ENCODE measurements around the gene HOXA9.

HOXA9 gene

DNA sequence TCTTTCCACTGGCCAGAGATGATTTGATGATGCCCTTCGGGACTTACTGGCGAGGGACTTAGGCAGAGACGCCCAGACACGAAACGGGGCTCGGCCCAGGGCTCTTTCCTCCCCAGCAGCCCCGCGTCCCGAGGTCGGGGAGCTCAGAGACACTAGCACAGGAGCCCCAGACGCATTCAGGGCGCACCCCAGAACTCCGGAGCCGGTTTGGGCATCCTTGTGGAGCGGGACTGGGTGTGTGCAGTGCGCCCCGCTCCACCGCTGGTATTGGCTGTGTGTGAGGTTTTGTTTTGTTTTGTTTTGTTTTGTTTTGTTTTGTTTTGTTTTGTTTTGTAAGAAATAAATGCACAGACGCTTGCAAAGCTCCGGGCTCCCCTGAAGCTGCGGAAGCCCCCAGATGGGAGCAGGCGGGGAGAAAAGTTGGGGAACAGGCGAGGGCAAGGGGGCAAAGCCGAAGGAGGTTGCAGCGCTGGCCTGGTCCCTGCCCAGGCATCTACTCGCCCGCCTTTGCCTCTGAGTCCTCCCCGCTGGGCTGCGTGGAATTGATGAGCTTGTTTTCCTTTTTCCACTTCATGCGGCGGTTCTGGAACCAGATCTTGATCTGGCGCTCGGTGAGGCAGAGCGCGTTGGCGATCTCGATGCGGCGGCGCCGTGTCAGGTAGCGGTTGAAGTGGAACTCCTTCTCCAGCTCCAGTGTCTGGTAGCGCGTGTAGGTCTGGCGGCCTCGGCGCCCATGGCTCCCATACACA is 20.0 kb downstream of the HOXA9 start:
- FAIRE-seq (no peak), DNase-seq (ENCODE audit: insufficient read length, low spot score) (no peak)

GRCh38 chr7:27144781-27145164 is 20.6 kb downstream of the HOXA9 start:
- FAIRE-seq (no peak), DNase-seq (ENCODE audit: insufficient read length, low spot score) (no peak)

DNA sequence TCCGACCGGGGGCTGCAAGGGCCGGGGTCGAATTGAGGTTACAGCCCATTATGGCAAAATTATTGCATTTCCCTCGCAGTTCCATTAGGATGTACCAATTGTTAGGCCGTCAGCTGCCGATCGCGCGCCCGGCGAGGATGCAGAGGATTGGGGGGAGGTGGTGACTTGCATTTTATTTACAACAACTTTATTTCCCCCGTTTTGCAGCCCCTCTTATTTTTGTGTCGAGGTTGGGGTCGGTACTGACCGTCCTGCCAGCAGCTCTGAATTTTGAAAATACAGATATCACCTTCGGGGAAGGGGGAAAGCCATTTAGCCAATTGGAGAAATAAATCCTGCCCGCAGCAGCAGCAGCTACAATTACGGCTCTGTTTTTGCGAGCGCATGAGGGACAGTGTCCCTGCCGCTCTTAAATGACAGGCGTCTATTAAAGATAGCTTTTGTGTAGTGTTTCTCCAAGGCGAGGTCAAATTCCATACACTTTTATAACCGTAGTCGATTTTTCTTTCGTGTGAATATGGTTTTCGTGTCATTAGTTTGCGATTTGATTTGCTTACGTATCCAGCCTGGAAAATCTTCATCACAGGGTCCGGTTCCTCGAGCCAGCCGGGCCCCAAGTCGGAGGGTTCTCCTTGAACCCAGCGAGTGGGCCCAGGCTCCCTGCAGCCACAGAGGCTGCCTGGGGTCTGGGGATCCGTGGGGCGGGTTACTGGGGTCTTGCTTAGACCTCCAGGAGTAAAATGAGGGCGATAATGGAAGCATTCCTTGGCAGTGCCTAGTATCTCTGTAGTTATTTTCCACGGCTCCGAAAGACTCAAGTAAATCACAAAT is 21.2 kb downstream of the HOXA9 start:
- FAIRE-seq (no peak), DNase-seq (ENCODE audit: insufficient read length, low spot score) (no peak)

GRCh38 chr7:27143023-27143949 is 22.1 kb downstream of the HOXA9 start, which contains the start of gene HOXA5:
HOXA5 (minus strand) TSS chr7:27143681; CDS start chr7:27143607, 74 bp downstream.
- DNase-seq (ENCODE audit: insufficient read length, low spot score) (peak; percentile 59), FAIRE-seq (peak; percentile 69)

- FAIRE-seq: no peak
- DNase-seq (ENCODE audit: insufficient read length, low spot score): no peak
These were observed 22.7 kb downstream of the HOXA9 start for GRCh38 chr7:27142580-27143022.

- DNase-seq (ENCODE audit: insufficient read length, low spot score) (no peak), FAIRE-seq (no peak)
These were observed 23.3 kb downstream of the HOXA9 start for GRCh38 chr7:27141923-27142579.

GRCh38 chr7:27141137-27141922 is 24.0 kb downstream of the HOXA9 start:
- no peak for FAIRE-seq
- no peak for DNase-seq (ENCODE audit: insufficient read length, low spot score)

GRCh38 chr7:27140126-27140857 is 25.0 kb downstream of the HOXA9 start:
- FAIRE-seq (no peak), DNase-seq (ENCODE audit: insufficient read length, low spot score) (no peak)

DNA sequence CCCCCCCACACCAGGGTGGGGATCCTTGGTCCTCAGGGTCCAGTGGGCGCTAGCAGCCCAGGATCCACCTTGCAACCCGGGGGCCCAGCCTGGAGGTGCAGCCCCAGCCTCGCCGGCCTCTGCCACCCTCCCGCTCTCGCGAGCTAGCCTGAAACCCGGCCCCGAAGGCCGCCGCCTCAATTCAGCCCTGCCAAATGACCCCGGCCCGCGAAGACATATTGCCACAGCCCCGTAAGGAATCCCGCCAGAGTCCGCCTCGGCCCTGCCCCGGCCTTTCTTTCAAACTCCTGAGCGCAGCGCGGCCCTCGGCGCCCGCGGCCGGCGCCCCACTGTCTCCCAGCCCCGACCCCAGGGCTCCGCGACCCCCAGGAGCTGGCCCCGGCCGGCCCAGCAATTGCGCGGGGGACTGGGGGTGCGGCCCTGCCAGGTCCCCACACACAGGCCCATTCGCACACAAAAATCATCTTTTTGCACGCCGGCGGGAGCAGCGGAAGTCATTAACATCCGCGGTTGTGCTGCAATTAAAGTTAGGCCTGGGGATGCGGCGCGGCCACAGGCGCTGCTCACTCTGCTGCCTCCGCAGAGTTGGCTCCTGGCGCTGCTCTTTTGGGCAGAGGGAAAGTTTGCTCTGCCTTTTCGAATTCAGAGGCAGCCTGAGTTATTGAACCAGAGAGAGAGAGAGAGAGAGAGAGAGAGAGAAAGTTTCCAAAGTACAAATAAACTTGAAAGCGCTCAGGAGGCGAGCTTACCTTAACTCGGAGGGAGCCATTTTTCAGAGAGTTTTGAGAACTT is 25.8 kb downstream of the HOXA9 start:
- FAIRE-seq: no peak
- no peak for DNase-seq (ENCODE audit: insufficient read length, low spot score)

DNA sequence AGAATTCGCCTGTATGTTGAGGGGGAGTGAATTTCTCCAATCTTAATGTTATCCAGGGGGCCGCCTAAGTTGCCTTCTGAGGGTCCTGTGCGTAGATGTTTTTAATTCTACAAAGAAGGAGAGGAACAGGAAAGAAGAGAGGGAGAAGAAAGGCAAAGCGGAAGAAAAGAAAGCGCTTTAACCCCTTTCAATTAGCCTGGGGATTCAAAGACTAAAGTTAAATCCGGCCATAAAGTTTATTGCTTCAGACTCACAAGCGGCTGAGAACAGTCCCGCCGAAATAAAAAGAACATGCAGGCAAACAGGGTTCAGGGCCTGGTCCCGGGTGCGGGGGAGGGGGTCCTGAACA is 26.4 kb downstream of the HOXA9 start:
- no peak for DNase-seq (ENCODE audit: insufficient read length, low spot score)
- no peak for FAIRE-seq

- no peak for DNase-seq (ENCODE audit: insufficient read length, low spot score)
- FAIRE-seq: no peak
These were observed 26.9 kb downstream of the HOXA9 start for GRCh38 chr7:27138472-27138871.

- FAIRE-seq (no peak), DNase-seq (ENCODE audit: insufficient read length, low spot score) (no peak)
These were observed 27.6 kb downstream of the HOXA9 start for GRCh38 chr7:27137640-27138315.

- no peak for FAIRE-seq
- DNase-seq (ENCODE audit: insufficient read length, low spot score): no peak
These were observed 30.9 kb downstream of the HOXA9 start for GRCh38 chr7:27134392-27134791.

GRCh38 chr7:27133409-27134231 is 31.7 kb downstream of the HOXA9 start:
- DNase-seq (ENCODE audit: insufficient read length, low spot score): no peak
- FAIRE-seq: no peak

DNA sequence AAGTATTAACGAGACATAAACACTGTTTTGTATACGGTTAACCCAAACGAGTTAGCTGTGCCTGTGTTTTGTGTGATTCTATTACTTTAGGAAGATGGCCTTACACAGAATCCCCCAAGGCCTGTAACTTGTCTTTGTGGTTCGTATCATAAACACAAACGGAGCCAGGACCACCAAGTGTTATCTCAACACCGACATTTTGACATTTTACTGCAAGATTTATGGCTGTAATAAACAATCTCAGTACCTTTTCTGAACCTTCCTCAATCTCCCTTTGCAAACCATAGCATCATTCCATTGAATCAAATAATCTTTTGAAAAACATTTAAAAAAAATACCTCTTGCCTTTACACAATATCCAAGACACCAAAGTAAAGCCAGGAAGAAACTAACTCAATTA is 32.4 kb downstream of the HOXA9 start:
- FAIRE-seq (no peak), DNase-seq (ENCODE audit: insufficient read length, low spot score) (no peak)

DNA sequence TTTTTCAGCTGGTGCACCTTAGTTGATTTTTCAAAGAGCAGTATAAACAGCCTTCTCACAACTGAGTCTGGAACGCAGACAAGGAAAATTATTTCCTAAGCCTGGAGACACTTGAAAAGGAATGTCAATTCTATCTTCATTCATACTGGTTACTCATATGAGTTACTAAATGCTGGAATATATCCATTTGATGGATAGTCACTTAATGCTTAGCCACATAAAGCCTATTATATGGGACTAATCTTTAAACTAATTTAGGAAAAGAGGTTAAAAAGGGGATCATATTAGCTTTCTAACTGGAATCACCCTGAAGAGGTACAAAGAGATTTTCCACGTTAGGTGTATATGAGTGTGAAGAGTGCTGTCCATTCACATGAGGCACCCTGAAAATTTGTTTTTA is 33.1 kb downstream of the HOXA9 start:
- no peak for DNase-seq (ENCODE audit: insufficient read length, low spot score)
- FAIRE-seq: no peak

GRCh38 chr7:27131390-27131819 is 33.9 kb downstream of the HOXA9 start:
- no peak for DNase-seq (ENCODE audit: insufficient read length, low spot score)
- no peak for FAIRE-seq

Data from GM19239 (cell line).